SW480 (cell line): ENCODE measurements around the gene ALS2.
"Not testable (repeated sequence)": the region's sequence is repeated elsewhere in the genome, so short reads cannot be mapped to it uniquely, and the experiment has no call there.

Experiments used
- DNase-seq: peaks from one replicate; pipeline ENCODE4 v3.0.0-alpha.2; 2016; ENCODE audit warnings: low spot score

ALS2 gene

DNA sequence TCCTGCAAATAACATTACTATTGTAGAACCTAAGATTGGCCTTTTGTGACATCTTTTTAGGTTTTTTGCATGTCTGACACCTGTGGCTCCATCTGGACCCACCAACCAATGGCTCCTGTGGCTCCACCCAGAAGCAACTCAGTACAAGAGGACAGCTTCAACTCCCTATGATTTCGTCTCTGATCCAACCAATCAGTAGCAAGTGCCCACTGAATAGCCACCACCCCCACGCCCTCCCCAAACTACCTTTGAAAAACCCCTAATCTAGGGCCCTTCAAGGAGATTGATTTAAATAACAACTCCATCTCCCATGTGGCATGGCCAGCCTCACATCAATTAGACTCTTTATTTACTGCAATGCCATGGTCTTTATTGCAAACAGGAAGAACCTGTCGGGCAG is 105.9 kb downstream of the ALS2 start:
- no peak for DNase-seq

- DNase-seq = no peak
Measured at GRCh38 chr2:201674298-201674697, 106.4 kb downstream of the ALS2 start.

- no peak for DNase-seq
Measured at GRCh38 chr2:201673546-201673945, 107.2 kb downstream of the ALS2 start.

GRCh38 chr2:201671205-201671604 is 109.5 kb downstream of the ALS2 start:
- not testable (repeated sequence) for DNase-seq

GRCh38 chr2:201669865-201670264 is 110.9 kb downstream of the ALS2 start:
- no peak for DNase-seq

- DNase-seq = no peak
Measured at GRCh38 chr2:201668402-201668910, 112.3 kb downstream of the ALS2 start.

GRCh38 chr2:201664334-201664733 is 116.4 kb downstream of the ALS2 start:
- DNase-seq = no peak

- DNase-seq = no peak
Measured at GRCh38 chr2:201661366-201661765, 119.4 kb downstream of the ALS2 start.

GRCh38 chr2:201660293-201660895 is 120.3 kb downstream of the ALS2 start:
- DNase-seq = no peak

GRCh38 chr2:201656740-201657139 is 124.0 kb downstream of the ALS2 start:
- no peak for DNase-seq

GRCh38 chr2:201656102-201656501 is 124.6 kb downstream of the ALS2 start:
- DNase-seq = no peak

GRCh38 chr2:201654616-201655384 is 125.9 kb downstream of the ALS2 start:
- no peak for DNase-seq

DNA sequence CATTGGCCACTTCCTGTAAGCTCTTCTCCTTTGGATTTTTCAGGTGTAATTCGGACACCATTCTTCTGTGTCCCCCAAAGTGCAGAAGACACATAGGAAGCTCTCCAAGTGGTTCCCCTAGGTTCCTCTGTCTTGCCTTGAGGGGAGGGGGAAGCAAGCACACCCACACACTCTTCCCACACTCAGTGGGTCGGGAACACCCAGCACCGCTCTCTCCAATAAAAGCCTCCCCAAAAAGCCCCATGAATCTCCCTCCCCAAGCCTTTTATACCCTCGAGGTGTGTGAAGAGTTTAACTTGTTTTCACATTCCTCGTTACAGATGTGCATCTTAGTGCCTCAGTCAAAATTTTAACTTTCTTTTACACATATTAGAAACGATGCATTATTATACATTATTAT is 127.5 kb downstream of the ALS2 start:
- no peak for DNase-seq
